Measurements from ENCODE around the gene TEX50. TPM values are rescaled to one million over a fixed set of nuclear protein-coding genes. Genes with fewer than 3 reads are reported as not detected.
"Not testable (repeated sequence)": the region's sequence is repeated elsewhere in the genome, so short reads cannot be mapped to it uniquely, and the experiment has no call there.

The TEX50 gene
- total and polyA plus RNA-seq, 12 donors: not detected

DNA sequence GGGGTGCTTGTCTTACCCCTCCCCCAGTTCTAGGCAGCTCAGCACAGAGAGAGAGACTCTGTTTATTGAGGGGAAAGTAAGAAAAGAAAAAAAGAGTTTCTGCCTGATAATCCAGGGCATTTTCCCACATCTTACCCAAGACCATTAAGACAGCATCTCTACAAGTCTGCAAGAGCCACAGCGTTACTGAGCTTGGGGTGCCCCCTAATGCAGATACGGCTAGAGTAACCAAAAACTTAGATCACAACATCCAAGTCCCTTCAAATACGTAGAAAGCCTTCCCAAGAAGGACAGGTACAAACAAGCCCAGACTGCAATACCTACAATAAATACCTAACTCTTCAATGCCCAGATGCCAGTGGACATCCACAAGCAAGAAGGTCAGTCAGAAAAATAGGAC lies 6.2 kb upstream of the TEX50 start:
- H3K9me3 ChIP-seq: peaks cover 0 to 7% (median 0%) of the 10 kb centered on the region in 11 donors
- TF ChIP-seq CTCF (IDR thresholded peaks at IDR 0.05): no peak
- DNase-seq (no peak), ATAC-seq (no peak)
- no peaks in the 10 kb centered on the region for H3K4me1 ChIP-seq
- H3K27ac ChIP-seq: no peak overlapping the region
- H3K27me3 ChIP-seq: no peaks in the 10 kb centered on the region
- H3K4me3 ChIP-seq: no peak overlapping the region
- WGBS, 2 donors: 82 to 87% methylated on average over 3 of the region's 3 CpGs
- H3K36me3 ChIP-seq: no peaks in the 10 kb centered on the region
- intact Hi-C loops (cut with DNase I): no loop called here

- DNase-seq; H3K27ac ChIP-seq; ATAC-seq; intact Hi-C loops (cut with DNase I); H3K4me3 ChIP-seq; H3K27me3 ChIP-seq; H3K36me3 ChIP-seq: not testable (repeated sequence)
- Histone ChIP-seq H3K4me1 (peaks cover 0 to 10% (median 0%) of the 10 kb centered on the region in 9 donors), H3K9me3 (peaks cover 0 to 20% (median 0%) of the 10 kb centered on the region in 11 donors)
- WGBS, 2 donors: 94 to 95% methylated on average over 6 of the region's 6 CpGs
Observed at GRCh38 chr1:173637236-173638042, 2.3 kb downstream of the TEX50 start.

DNA sequence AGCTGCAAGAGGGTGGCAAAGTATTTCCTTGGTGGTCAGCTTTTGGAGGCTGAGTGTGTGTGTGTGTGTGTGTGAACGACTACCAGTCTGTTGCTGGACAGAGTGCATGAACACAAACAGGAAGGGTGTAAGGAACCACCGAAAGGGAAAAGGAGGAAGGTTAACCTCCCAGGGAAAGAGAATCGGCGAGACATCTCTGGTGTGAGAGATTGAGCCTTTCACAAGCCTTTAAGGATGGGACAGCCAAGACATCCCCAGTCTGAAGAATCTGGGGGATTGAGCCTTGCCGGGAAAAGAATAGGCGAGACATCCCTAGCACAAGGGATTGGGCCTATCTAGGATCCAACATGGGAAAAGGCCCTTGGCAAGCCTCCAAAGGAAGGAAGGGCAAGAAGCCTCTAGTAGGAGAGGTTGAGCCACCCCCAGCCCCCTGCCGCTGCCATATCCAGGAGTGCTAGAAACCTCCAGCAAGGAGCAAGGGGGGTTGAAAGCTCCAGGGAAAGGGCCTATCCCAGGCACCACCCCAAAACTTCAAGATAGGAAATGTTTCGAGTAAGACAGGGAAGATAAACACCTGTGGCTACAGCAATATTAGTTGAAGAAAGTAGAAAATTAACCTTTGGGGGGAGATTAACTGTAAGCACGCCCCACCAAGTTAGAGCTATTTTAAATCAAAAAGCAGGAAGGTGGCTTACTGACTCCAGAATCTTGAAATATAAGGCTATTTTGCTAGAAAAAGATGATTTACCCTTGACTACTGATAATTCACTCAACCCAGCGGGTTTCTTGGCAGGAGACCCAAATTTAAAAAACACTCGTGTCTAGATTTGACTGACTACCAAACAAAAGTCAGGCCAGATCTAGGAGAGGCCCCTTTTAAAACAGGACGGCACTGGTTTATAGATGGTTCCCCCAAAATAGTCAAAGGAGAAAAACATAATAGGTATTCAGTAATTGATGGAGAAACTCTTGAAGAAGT lies 3.2 kb downstream of the TEX50 start:
- TF ChIP-seq CTCF (IDR thresholded peaks at IDR 0.05): no peak
- H3K27me3 ChIP-seq: no peaks in the 10 kb centered on the region
- DNase-seq: no peak

DNA sequence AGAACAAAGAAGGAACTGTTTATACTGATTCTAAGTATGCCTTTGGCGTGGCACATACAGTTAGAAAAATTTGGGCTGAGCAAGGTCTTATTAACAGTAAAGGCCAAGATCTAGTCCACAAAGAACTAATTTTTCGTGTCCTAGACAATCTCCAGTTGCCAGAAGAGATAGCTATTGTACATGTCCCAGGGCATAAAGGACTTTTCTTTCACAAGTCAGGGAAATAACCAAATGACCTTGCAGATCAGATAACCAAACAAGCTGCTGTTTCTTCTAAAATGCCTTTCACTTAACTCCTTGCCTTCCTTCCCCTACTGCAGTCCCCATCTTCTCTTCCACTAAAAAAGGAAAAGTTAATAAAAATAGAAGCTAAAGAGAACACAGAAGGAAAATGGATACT lies 4.0 kb downstream of the TEX50 start:
- 26 to 42% methylated on average over 2 of the region's 2 CpGs for WGBS, 2 donors
- Histone ChIP-seq H3K4me1 (peaks cover 0 to 10% (median 0%) of the 10 kb centered on the region in 9 donors), H3K4me3 (no peak overlapping the region), H3K36me3 (no peaks in the 10 kb centered on the region), H3K9me3 (peaks cover 0 to 12% (median 0%) of the 10 kb centered on the region in 11 donors), H3K27me3 (no peaks in the 10 kb centered on the region), H3K27ac (no peak overlapping the region)
- no peak for DNase-seq
- no peak for ATAC-seq
- intact Hi-C loops (cut with DNase I): no loop called here
- no peak for TF ChIP-seq CTCF (IDR thresholded peaks at IDR 0.05)

More for the DNA sequence above, 3.2 kb downstream of the TEX50 start:
- Histone ChIP-seq H3K4me3 (no peak overlapping the region), H3K4me1 (peaks cover 0 to 10% (median 0%) of the 10 kb centered on the region in 9 donors), H3K36me3 (no peaks in the 10 kb centered on the region), H3K27ac (no peak overlapping the region), H3K9me3 (peaks cover 0 to 18% (median 0%) of the 10 kb centered on the region in 11 donors)
- intact Hi-C loops (cut with DNase I): no loop called here
- 68 to 78% methylated on average over 12 of the region's 12 CpGs for WGBS, 2 donors
- no peak for ATAC-seq

DNA sequence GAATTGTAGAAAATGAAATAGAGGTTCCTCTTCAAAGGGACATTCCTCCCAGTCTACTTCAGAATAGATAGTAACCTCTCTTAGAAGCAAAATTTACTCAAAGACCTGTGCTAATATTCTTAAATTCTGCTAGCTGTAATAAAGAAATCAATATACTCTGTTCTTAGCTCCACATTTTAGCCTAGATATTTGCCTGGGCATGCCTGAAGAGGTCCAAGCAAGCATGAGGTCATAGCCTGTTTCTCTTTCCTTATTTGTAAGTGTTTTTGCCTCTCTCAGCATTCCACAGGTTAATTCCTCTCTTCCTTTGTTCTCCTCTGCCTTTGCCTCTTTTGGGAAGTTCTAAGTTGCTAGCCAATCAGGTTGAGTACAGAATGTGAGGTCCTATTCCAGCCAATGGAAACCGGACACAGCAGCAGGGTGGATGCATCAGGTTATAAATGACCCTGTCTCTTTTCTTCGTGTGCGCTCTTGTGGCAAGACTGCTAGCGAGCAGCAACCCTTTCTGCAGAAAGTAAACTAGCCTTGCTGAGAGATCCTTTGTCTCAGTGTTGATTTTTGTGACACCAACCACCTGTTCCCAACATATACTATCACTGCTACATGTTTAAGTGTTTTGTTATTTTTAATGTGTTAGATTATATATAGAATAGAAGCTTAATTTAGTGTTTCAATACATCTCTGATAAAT lies 7.5 kb downstream of the TEX50 start:
- H3K4me1 ChIP-seq: peaks cover 0 to 10% (median 0%) of the 10 kb centered on the region in 9 donors
- intact Hi-C loops (cut with DNase I): not testable (repeated sequence)
- 91 to 94% methylated on average over 4 of the region's 4 CpGs for WGBS, 2 donors

More for the DNA sequence above, 7.5 kb downstream of the TEX50 start:
- H3K9me3 ChIP-seq, H3K27ac ChIP-seq, H3K4me3 ChIP-seq, DNase-seq, H3K27me3 ChIP-seq, H3K36me3 ChIP-seq, ATAC-seq: not testable (repeated sequence)

Data from heart right ventricle (tissue), 16 donors.